K562 (cell line): Measurements from ENCODE around the gene TSPAN16. TPM values are rescaled to one million over a fixed set of nuclear protein-coding genes. Genes with fewer than 3 reads are reported as not detected.
A peak's percentile ranks its signal among the peaks of the same experiment; 100 is the strongest.

Experiments
- CREB1 ChIP-seq, 2 experiments: sonication (generic) in 1 of 2; formaldehyde crosslinking in 1 of 2; IDR thresholded peaks; 2 replicates each; pipeline versions ENCODE4 v1.6.1 to v1.8.0; 2012 to 2022; ENCODE audit warnings: inconsistent platforms in 1 of 2, mild to moderate bottlenecking in 1 of 2, missing genetic modification reagents in 1 of 2, moderate library complexity in 1 of 2
- CTBP1 ChIP-seq: fragments of 450-650 bp; IDR thresholded peaks from 2 replicates; pipeline ENCODE4 v1.6.1; 2016; ENCODE audit warnings: borderline replicate concordance
- EGR1 ChIP-seq: fragments of 450-650 bp; conservative IDR thresholded peaks from 2 replicates; pipeline ENCODE4 v1.6.1; 2017; ENCODE audit warnings: mild to moderate bottlenecking
- ELF2 ChIP-seq: fragments of 250-450 bp; sonication (Bioruptor Pico); IDR thresholded peaks from 2 replicates; pipeline ENCODE4 v1.5.0; 2021; ENCODE audit warnings: mild to moderate bottlenecking
- FOXK1 ChIP-seq: sonication (generic); formaldehyde crosslinking; IDR thresholded peaks from 2 replicates; pipeline ENCODE4 v1.8.0; 2022; ENCODE audit warnings: missing genetic modification reagents, mild to moderate bottlenecking, borderline replicate concordance
- GATAD2B ChIP-seq: fragments of 450-650 bp; IDR thresholded peaks from 2 replicates; pipeline ENCODE4 v1.6.1; 2017; ENCODE audit warnings: mild to moderate bottlenecking, borderline replicate concordance
- GTF2A2 ChIP-seq: IDR thresholded peaks from 2 replicates; pipeline ENCODE4 v1.6.1; 2016; ENCODE audit warnings: mild to moderate bottlenecking, missing genetic modification characterization, missing compliant biosample characterization
- HDAC8 ChIP-seq: fragments of 450-650 bp; IDR thresholded peaks from 2 replicates; pipeline ENCODE4 v1.6.1; 2016; ENCODE audit warnings: mild to moderate bottlenecking, missing genetic modification characterization, moderate library complexity, missing compliant biosample characterization
- MAZ ChIP-seq, 2 experiments: fragments of 450-650 bp in 1 of 2; sonication (generic) in 1 of 2; formaldehyde crosslinking; IDR thresholded peaks in 1 of 2; conservative IDR thresholded peaks in 1 of 2; 2 replicates each; pipeline versions ENCODE4 v1.4.0 to v1.5.0; 2020; ENCODE audit warnings: mild to moderate bottlenecking in 1 of 2, missing genetic modification reagents in 1 of 2
- NFATC3 ChIP-seq: fragments of 450-650 bp; IDR thresholded peaks from 2 replicates; pipeline ENCODE4 v1.6.1; 2017; ENCODE audit warnings: mild to moderate bottlenecking
- NR4A1 ChIP-seq, 2 experiments: fragments of 250-450 bp in 1 of 2; fragments of 450-650 bp in 1 of 2; sonication (Bioruptor Pico) in 1 of 2; IDR thresholded peaks; 2 replicates each; pipeline versions ENCODE4 v1.4.0 to v1.6.1; 2016 to 2020; ENCODE audit warnings: mild to moderate bottlenecking in 2 of 2, missing compliant biosample characterization in 1 of 2, missing genetic modification characterization in 1 of 2, moderate library complexity in 1 of 2
- SMAD1 ChIP-seq: fragments of 150-350 bp; IDR thresholded peaks from 2 replicates; pipeline ENCODE4 v1.6.1; 2014; ENCODE audit warnings: low read length, low read depth; ENCODE audit not compliant: partially characterized antibody
- SMARCE1 ChIP-seq: fragments of 450-650 bp; IDR thresholded peaks from 2 replicates; pipeline ENCODE4 v1.7.1; 2016; ENCODE audit warnings: mild to moderate bottlenecking
- ZFP1 ChIP-seq: fragments of 450-650 bp; formaldehyde crosslinking; IDR thresholded peaks from 2 replicates; pipeline ENCODE4 v1.4.0; 2020; ENCODE audit warnings: mild to moderate bottlenecking, mixed read lengths
- ZNF79 ChIP-seq: fragments of 250-450 bp; sonication (Bioruptor Pico); IDR thresholded peaks from 2 replicates; pipeline ENCODE4 v1.4.0; 2020; ENCODE audit warnings: low read depth, mild to moderate bottlenecking, moderate library complexity
- polyA plus RNA-seq, 8 experiments: library from polyadenylated mRNA; depleted of rRNA in 4 of 8; stranded (reverse) in 5 of 8; unstranded in 3 of 8; fragments of >200 nt; fragmentation: Nextera tagmentation in 2 of 8; fragmentation: Illumina TruSeq in 1 of 8; extraction: Ambion mirVana in 2 of 8; extraction: Trizol in 1 of 8; gene quantifications; 2 replicates each; pipeline versions ENCODE4 v1.2.1 to v1.2.3, GENCODE V29; 2011 to 2014; ENCODE audit warnings: inconsistent platforms in 1 of 8, missing spikeins in 1 of 8
- total RNA-seq, 7 experiments: library from RNA; depleted of rRNA in 6 of 7; stranded (reverse); fragments of >200 nt in 6 of 7; fragmentation: Illumina TruSeq in 2 of 7; extraction: Trizol in 2 of 7; gene quantifications; 2 replicates each; pipeline versions ENCODE4 v1.2.1 to v1.2.3, GENCODE V29; 2011 to 2021; ENCODE audit warnings: low replicate concordance in 1 of 7
- TF ChIP-seq, protein P1 (sequence below): fragments of 450-650 bp; IDR thresholded peaks from 2 replicates; pipeline ENCODE4 v1.6.1; 2016
- TF ChIP-seq, protein P2 (sequence below), 3 experiments: IDR thresholded peaks in 2 of 3; conservative IDR thresholded peaks in 1 of 3; 2 replicates each; pipeline ENCODE4 v1.5.1; 2011 to 2012; ENCODE audit warnings: low read length in 3 of 3, mild to moderate bottlenecking in 3 of 3, control low read depth in 2 of 3, improper control_type of control experiment in 1 of 3, inconsistent platforms in 1 of 3, low read depth in 1 of 3, mixed read lengths in 1 of 3, moderate library complexity in 1 of 3; ENCODE audit not compliant: insufficient read depth in 2 of 3
- TF ChIP-seq, protein P3 (sequence below): sonication (generic); formaldehyde crosslinking; IDR thresholded peaks from 2 replicates; pipeline ENCODE4 v1.9.0; 2022; ENCODE audit warnings: mild to moderate bottlenecking, missing genetic modification reagents
- TF ChIP-seq, protein P4 (sequence below): fragments of 450-650 bp; formaldehyde crosslinking; IDR thresholded peaks from 2 replicates; pipeline ENCODE4 v1.4.0; 2020; ENCODE audit warnings: mild to moderate bottlenecking, moderate library complexity
- TF ChIP-seq, protein P5 (sequence below), 2 experiments: IDR thresholded peaks; 2 replicates each; pipeline ENCODE4 v1.6.1; 2011; ENCODE audit warnings: borderline replicate concordance in 1 of 2, control low read depth in 1 of 2, low read depth in 1 of 2, low read length in 1 of 2, mild to moderate bottlenecking in 1 of 2, mixed read lengths in 1 of 2, moderate library complexity in 1 of 2; ENCODE audit not compliant: insufficient read depth in 1 of 2, insufficient read length in 1 of 2, poor library complexity in 1 of 2, severe bottlenecking in 1 of 2; ENCODE audit errors: extremely low read depth in 1 of 2

TSPAN16 gene
- total and polyA plus RNA-seq, 9 of the 15 experiments (the other 6 are each of a cell fraction or from before 2014, with no cell fraction given) = not detected

DNA sequence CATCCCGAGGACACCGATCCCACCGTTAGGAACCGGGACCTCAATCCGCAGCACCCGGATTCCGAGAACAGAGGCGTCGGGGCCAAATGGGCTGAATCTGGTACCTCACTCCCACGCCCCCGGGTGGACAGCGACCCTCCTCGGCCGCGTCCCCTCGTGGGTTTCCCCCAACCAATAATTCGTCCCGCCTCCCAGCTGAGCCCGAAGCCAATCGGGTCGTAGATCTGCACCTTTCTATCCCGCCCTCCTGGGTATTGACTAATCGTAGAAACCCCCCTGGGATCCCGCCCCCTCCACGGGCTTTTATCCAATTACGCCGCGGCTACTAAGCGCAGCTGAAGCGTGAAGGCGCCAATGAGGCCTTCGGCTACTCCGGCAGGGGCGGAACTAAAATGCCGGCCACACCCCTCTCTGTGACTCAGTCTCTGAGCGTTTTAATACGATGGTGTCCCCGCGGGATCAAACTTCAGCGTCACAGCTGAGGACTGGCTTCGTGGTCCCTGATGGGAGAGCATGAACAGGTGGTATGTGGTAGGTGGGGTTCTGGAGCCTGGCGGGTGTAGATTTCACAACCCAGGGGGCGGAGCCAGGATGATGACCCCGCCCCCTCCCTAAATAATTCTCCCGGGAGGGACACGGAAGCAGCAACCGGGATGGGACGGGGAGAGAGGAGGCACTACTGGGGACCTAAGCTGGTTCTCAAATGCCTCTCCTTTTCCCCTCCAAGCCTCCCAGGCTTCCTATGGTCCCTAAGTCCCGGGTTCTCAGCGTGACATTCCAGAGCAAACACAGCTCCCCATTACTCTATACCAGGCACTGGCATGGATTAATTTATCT lies 50.4 kb downstream of the TSPAN16 start, which contains the start of the genes CCDC159 and TMEM205 (continued):
- TF ChIP-seq ZNF79 (CRISPR knock-in tag) = no peak
- TF ChIP-seq CTBP1 = peak; percentile 74
- no peak for TF ChIP-seq FOXK1
- TF ChIP-seq NR4A1 (CRISPR knock-in tag; IDR thresholded peaks at IDR 0.05) = no peak
- TF ChIP-seq NR4A1 (tag; IDR thresholded peaks at IDR 0.05) = no peak
- no peak for TF ChIP-seq ZFP1 (CRISPR knock-in tag)
- TF ChIP-seq, protein P1, sequence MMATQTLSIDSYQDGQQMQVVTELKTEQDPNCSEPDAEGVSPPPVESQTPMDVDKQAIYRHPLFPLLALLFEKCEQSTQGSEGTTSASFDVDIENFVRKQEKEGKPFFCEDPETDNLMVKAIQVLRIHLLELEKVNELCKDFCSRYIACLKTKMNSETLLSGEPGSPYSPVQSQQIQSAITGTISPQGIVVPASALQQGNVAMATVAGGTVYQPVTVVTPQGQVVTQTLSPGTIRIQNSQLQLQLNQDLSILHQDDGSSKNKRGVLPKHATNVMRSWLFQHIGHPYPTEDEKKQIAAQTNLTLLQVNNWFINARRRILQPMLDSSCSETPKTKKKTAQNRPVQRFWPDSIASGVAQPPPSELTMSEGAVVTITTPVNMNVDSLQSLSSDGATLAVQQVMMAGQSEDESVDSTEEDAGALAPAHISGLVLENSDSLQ = peak; percentile 95
- TF ChIP-seq, protein P2, sequence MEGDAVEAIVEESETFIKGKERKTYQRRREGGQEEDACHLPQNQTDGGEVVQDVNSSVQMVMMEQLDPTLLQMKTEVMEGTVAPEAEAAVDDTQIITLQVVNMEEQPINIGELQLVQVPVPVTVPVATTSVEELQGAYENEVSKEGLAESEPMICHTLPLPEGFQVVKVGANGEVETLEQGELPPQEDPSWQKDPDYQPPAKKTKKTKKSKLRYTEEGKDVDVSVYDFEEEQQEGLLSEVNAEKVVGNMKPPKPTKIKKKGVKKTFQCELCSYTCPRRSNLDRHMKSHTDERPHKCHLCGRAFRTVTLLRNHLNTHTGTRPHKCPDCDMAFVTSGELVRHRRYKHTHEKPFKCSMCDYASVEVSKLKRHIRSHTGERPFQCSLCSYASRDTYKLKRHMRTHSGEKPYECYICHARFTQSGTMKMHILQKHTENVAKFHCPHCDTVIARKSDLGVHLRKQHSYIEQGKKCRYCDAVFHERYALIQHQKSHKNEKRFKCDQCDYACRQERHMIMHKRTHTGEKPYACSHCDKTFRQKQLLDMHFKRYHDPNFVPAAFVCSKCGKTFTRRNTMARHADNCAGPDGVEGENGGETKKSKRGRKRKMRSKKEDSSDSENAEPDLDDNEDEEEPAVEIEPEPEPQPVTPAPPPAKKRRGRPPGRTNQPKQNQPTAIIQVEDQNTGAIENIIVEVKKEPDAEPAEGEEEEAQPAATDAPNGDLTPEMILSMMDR (IDR thresholded peaks at IDR 0.05 in 2 of 3, conservative IDR thresholded peaks at IDR 0.05 in 1 of 3; ENCODE audit: insufficient read depth in 2 of 3, low read depth in 1 of 3, low read length in 3 of 3) = peak in 2 of 3 experiments; percentile 13 to 17; a peak in 1 of 6 replicates
- TF ChIP-seq HDAC8 = no peak
- peak; percentile 81 for TF ChIP-seq CREB1 (IDR thresholded peaks at IDR 0.05)
- TF ChIP-seq CREB1 (CRISPR knock-in tag; IDR thresholded peaks at IDR 0.05) = peak; percentile 67; the same call in 1 of the 2 replicates
- TF ChIP-seq EGR1 = peak; percentile 37; the same call in 1 of the 2 replicates
- TF ChIP-seq NFATC3 = no peak
- TF ChIP-seq SMARCE1 = no peak
- TF ChIP-seq, protein P3, sequence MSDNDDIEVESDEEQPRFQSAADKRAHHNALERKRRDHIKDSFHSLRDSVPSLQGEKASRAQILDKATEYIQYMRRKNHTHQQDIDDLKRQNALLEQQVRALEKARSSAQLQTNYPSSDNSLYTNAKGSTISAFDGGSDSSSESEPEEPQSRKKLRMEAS (CRISPR knock-in tag) = peak; percentile 74
- no peak for TF ChIP-seq SMAD1
- peak in 1 of 2 experiments; percentile 23; a peak in 1 of 4 replicates for TF ChIP-seq MAZ (CRISPR knock-in tag; conservative IDR thresholded peaks at IDR 0.05 in 1 of 2, IDR thresholded peaks at IDR 0.05 in 1 of 2)
- TF ChIP-seq, protein P4, sequence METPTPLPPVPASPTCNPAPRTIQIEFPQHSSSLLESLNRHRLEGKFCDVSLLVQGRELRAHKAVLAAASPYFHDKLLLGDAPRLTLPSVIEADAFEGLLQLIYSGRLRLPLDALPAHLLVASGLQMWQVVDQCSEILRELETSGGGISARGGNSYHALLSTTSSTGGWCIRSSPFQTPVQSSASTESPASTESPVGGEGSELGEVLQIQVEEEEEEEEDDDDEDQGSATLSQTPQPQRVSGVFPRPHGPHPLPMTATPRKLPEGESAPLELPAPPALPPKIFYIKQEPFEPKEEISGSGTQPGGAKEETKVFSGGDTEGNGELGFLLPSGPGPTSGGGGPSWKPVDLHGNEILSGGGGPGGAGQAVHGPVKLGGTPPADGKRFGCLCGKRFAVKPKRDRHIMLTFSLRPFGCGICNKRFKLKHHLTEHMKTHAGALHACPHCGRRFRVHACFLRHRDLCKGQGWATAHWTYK (CRISPR knock-in tag) = 0 out of 2 replicates have a peak, but pooled peaks have one; percentile 47
- TF ChIP-seq GTF2A2 (tag) = no peak
- peak; percentile 66 for TF ChIP-seq ELF2
- TF ChIP-seq, protein P5, sequence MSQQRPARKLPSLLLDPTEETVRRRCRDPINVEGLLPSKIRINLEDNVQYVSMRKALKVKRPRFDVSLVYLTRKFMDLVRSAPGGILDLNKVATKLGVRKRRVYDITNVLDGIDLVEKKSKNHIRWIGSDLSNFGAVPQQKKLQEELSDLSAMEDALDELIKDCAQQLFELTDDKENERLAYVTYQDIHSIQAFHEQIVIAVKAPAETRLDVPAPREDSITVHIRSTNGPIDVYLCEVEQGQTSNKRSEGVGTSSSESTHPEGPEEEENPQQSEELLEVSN (IDR thresholded peaks at IDR 0.05; ENCODE audit: borderline replicate concordance in 1 of 2, extremely low read depth in 1 of 2, insufficient read depth in 1 of 2, insufficient read length in 1 of 2, low read depth in 1 of 2, low read length in 1 of 2, poor library complexity in 1 of 2, severe bottlenecking in 1 of 2) = peak; percentile 47 to 64
- no peak for TF ChIP-seq GATAD2B
